Measurements from ENCODE around the gene TFE3.

Gene TFE3

DNA sequence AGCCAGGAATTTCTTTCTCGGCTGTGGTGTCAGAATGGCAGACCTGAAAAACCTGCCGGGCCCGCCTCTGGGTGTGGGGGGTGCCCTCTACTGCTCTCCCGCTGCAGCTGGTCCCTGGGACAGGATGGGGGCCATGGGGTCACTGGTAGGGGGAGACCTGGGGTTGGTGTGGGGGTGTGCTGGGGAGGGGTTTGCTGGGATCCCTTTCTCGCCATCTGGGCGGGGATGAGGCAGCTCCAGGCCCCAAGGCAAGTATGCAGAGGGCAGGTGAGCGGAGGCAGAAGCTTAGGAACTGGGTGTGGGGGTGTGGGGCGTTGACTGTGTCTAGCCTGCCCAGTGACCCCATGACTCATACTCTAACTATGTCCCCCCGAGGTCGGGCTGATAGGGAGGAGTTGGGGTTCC is 16.5 kb upstream of the TFE3 start:
- no peak for DNase-seq

DNA sequence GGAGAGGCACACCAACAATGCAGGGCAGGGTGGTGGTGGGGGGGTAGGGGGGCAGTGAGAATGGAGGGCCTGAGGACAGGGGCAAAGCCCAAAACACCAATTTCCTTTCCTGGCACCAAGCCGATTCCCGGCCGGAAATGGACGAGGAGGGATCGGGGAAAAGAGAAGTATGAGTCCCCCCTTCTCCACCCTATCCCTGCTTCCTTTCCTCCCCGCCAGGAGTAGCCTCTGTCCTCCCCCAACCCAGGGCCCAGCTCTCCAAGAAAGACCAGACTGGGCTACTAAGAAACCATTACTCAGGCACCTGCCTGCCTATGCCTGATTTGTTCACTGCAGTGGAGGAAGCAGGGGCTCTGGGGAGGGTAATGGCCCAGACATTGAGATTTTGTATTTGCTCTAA is 16.0 kb upstream of the TFE3 start:
- no peak for DNase-seq

DNA sequence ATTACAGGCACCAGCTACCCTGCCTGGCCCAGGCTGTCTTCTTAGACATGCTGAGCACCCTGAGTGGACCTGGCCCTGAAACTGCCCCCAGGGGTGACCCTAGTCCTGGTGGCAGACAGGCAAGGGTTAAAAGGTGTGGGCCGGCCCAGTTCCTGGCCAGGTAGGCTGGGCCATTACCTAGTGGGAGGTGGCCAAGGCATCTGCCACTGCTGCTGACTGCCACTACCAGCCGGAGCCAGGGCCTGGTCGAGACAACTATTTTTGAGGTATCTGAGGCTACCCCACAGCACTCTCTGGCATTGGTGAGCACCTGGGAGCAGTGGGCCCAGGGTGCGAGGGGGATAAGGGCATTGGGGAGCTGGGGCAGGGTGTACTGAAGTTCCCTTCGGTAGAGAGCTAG is 15.6 kb upstream of the TFE3 start, which contains the start of gene CCDC120:
TSS of gene CCDC120 (plus strand) at position 206 of the 400 bp plus-strand sequence. CDS start 3,043 bp downstream, outside the sequence.
- no peak for DNase-seq

DNA sequence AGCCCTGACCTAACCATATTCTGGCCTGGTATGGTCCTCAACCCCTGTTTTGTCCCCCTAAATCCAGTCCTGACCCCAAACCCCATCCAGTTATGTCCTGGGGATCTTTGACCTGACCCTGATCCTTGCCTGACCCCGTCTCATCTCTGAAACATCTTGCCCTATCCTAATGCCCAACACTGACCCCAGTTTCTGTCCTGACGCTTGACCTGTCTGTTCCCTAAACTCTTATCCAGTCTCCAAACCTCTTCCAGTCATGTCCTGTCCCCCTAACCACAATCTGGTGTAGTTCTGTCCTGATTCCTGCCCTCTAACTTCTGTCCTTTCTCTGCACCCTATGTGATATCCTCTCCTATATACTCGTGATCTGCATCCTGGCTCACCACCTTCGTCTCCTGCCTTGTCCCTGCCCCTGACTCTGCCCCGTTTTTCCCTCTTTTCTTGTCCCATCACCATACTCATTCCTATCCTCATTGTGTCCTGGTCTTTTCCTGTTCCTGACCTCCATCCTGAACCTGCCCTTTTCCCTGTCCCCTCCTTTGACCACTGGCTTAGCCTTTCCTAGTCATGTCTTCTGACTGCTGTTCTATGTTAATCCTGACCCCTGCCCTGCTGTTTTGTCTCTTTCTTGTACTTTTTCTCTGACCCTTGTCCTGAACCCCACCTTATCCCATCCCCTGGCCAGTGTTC is 11.1 kb upstream of the TFE3 start:
- DNase-seq = no peak

DNA sequence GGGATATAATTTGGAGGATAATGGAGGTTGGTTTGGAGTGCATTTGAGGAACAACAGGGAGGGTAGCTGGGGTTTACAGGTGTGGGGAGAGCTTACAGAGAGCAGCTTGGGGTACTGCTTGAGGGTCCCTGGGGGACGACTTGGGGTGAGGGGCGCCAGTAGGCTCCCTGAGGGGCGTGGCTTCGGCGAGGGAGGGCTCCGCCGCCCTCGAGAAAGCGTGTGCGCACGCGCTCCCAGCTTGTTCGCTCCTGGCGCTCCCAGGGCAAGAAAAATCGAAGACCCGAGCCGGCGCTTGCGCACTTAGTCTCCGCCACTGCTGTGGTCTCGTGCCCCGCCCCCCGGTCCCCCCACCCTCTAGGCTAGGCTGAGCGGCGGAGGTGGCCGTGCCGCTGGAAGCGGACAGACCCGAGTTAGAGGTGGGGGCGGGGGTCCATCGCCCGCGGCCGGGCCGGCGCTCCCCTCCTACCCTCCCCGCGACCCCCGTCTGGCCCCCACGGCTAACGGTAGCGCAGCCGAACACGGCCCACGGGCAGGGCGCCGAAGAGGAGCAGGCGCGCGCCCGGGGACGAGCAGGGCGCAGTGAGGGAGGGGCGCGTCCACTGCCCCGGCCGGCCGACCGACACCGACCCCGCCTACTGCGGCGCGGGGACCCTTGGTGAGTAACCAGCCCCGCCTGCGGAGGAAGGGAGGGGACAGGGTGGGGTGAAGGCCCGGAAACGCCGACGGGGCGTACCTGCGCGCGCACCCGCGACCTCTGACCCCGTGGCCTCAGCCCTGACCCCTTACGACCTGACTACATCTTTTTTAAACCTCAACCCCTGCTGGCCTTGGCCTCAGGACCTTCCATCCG is 10.3 kb upstream of the TFE3 start:
- peak; percentile 78 for DNase-seq

DNA sequence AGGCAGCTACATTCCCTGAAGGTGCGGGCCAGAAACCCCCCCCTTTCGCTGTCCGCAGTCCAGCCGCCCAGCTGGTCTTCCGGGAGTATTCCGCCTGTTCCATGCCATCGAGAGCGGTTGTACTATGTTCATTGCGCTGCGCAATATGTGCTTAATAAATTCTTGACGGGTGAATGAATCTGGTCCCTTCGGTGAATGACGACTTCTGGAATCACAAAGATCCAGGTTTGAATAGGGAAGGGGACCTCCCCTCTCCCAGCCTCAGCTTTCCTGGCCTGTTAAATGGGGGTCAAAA is 777 bp upstream of the TFE3 start:
- no peak for DNase-seq

DNA sequence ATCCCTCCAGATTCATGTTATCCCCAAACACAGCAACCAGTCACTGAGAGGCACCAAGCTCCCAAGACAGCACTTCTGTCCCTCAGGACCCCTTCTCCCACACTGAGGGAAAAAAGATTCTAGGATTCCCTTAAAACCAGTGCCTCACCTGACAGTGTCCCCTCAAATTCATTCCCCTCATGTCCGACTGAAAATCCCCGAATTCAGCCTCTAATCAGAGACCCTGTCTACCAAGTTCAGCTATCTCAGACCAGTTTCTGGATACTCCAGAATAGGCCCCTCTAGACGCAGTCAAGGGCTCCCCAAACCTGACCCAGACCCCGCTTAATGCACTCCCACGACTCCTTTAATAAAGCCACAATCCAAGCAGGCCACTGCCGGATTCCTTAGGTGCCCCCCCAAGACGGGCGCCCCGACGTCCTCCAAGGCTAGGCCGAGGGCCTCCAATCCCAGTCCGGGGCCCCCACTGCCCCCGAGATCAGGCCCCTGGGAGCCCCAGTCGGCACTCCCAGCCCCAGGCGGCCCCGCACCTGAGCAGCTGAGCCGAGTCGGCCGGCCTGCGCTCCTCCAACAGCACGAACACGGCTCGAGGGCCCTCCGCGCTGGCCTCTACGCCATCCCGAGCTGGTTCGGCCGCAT is 457 bp downstream of the TFE3 start:
- no peak for DNase-seq

DNA sequence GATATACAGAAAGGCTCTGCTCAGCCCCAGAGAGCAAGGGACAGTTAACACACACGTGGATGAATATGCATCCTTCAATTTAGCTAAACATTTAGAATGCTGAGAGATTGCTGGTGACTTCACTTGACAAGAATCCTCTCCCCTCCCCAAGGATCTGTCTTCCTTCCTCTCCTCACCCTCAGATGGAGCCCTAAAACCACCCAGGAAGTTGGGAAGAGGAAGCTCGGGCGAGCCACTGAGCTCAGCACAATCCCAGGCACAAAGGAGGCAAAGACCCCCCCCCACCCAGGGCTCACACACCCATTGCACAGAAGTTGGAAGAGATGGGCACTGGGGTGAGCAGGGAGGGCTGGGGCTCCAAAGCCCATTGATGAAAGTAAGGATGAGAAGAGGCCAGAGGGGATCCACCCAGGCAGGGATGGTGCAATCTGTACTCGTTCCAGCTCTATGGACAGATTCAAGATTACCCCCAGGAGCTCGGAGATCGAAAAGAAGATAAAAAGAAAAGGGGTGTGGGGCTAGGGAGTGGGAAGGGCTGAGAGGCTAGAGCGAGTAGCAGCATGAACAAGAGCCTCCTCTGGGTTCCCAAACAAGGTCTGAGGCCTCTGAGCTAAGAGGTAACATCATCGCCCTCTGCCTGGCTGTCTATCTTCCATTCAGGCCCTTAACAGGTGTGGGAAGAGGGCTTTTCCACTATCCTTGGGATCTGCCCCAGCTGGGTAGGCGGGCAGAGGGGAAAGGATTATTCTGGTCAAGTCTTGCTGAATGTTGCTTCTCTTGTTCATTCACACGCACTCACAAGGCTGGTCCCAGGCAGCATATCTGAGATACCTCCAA is 1.2 kb downstream of the TFE3 start:
- peak; percentile 8 for DNase-seq

DNA sequence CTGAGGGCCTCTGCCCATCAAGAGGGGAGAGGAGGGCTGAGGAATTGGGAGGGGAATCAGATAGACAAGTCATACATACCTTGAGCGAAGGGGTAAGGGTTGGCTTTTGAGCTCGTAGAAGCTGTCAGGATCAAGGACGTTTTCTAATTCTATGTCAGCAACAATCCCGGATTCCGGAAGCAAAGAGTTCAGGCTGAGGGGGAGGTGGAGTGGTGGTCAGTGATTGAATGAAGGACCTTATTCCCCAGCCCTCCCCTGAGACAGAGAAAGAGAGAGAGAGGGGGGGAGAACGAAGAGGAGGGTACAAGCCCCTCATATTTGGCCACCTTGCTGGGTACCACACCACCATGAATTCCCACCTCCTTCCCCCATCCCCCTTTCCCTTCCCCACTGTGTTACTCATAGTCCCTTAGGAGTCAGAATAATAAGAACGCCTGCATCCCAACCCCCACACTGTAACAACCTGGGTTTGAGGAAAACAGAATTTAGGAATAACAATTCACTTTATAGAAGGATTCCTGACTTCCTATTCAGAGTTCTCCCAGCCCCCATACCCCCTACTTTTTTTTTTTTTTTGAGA is 2.7 kb downstream of the TFE3 start:
- no peak for DNase-seq

DNA sequence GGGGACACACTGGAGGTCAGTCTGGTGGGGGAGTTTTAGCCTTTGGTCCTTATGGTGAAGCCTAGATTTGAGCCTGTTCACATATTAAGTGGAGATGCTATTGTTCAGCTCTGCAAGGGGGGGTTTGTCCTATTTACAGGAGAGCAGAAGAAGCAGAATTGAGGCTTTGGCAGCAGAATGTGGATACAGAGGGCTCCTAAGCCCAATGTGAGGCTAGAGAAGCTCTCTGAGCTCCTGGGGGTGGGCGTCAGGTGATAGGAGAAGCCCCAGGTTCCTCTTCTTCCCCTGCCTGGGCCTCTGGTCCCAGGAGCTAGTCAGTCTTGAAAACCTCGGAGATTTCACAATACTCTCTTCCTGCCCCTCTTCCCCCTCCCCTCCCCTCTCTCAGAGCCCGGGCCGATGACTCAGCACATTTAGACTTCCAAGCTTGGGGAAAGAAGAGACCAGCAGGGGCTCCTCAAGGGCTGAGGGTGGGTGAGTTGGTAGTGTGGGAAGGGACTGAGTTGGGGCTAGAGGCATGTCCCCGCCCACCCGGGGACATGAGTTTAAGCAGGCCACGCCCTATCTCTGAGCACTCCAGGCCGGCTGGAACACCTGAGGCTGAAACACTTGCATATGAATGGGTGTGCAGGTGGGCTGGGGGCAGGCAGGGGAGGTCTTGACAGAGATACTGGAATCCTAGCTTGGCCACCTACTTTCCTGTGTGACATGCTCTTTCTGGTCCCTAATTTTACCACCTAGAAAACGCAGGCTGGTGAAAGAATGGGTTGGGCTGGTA is 3.4 kb downstream of the TFE3 start:
- DNase-seq = peak; percentile 62

DNA sequence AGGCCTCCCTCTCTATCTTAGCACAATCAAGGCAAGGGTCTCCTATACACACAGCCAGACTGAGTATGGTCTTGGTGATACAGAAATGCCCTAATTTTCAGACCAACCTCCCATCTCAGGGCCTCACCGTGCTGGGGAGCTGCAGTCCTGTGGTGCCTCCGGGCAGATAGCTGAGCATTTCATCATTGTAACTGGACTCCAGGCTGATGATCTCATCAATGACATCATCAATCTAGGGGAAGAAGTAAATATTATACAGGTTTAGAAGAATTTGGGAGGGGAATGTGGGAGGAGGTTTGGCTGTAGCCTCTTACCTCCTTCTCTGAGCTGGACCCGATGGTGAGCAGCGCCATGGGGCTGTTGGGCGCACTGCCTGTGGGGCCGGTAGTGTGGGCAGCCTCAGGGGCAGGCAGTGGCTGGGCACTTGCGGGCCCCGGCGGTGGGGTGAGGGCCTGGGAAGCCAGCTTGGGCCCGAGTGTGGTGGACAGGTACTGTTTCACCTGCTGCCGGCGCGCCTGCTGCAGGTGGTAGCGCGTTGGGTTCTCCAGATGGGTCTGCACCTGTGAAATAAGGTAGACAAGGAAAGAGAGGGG is 5.2 kb downstream of the TFE3 start:
- DNase-seq = no peak

DNA sequence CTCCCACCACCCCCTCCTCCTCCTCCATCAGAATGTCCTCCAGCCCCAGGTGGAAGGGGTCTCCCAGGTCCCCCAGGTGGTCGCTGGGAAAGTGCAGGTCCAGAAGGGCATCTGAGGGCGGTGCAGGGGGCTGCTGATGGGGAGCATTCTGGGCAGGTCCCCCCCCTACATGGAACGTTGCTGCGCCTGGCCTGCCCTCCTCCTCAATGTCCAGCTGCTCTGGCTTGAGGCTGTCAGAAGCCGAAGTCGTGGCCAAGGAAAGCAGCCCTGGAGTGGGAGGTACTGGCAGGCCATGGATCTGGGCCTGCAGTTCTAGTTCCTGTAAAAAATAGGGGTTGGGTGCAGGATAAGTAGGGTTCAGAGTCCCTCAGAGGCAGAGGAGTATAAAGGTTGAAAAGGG is 12.9 kb downstream of the TFE3 start:
- no peak for DNase-seq

DNA sequence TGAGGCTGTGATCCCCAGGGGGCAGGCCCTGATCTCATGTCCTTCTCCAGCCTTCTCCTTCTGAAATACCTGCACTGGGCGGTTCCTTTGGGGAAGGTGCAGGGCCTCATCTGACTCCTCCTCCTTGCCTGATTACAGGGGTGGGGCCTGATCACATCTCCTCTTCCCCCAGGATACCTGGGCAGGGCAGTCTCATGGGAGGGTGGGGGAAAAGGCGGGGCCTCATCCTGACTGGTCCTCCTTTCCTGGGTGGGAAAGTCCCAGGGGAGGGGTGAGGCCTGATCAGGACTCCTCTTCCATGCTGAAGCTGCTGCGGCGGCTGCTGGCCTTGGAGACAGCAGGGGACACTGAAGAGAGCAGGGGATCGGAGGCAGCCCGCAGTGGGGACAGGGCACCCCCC is 13.3 kb downstream of the TFE3 start:
- no peak for DNase-seq

DNA sequence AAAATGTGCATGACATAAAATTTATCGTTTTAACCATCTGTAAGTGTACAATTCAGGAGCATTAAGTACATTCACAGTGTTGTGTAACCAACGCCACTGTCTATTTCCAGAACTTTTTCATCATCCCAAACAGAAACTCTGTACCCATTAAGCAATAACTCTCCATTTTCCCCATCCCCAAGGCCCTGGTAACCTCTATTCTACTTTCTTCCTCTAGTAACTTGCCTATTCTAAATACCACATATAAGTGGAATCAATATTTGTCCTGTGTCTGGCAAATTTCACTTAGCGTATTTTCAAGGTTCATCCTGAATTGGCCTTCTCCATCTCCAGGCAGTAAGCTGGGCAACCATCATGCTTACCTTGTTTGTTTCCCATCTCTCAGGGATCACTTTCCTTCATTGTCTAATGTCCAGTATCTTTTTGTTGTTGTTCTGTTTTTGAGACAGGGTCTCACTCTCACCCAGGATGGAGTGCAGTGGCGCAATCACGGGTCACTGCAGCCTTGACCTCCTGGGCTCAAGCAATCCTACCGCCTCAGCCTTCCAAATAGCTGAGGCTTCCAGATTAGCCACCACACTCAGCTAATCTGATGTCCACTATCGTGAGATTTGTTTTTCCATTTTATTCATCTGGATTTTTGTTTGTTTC is 23.4 kb downstream of the TFE3 start:
- DNase-seq = no peak

DNA sequence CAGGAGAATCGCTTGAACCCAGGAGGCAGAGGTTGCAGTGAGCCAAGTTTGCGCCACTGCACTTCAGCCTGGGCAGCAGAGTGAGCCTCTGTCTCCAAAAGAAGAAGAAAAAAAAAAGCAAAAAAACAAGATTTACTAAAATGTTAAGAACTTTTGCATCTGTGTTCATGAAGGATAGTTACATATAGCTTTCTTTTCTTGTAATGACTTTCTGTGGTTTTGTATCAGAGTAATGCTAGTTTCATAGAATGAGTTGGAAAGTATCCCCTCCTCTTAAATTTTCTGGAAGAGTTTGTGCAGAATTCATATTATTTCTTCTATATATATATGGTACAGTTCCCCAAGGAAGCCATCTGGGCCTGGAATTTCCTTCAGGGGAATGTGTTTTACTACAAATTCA is 24.1 kb downstream of the TFE3 start:
- DNase-seq = no peak

DNA sequence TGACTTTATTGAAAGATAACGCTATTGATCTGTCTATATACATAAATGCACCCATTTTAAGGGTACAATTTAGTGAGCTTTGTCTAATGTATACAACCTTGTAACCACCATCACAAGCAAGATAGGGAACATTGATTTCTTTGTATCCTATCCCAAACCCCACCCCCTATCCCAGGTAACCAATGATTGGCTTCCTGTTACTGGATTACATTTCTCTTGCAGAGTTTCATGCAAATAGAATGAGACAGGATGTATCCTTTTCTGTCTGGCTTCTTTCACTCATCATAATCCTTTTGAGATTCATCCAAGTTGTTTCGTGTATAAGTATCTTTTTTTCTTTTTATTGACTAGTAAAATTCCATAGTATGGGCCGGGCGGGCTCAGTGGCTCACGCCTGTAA is 39.5 kb downstream of the TFE3 start:
- no peak for DNase-seq

DNA sequence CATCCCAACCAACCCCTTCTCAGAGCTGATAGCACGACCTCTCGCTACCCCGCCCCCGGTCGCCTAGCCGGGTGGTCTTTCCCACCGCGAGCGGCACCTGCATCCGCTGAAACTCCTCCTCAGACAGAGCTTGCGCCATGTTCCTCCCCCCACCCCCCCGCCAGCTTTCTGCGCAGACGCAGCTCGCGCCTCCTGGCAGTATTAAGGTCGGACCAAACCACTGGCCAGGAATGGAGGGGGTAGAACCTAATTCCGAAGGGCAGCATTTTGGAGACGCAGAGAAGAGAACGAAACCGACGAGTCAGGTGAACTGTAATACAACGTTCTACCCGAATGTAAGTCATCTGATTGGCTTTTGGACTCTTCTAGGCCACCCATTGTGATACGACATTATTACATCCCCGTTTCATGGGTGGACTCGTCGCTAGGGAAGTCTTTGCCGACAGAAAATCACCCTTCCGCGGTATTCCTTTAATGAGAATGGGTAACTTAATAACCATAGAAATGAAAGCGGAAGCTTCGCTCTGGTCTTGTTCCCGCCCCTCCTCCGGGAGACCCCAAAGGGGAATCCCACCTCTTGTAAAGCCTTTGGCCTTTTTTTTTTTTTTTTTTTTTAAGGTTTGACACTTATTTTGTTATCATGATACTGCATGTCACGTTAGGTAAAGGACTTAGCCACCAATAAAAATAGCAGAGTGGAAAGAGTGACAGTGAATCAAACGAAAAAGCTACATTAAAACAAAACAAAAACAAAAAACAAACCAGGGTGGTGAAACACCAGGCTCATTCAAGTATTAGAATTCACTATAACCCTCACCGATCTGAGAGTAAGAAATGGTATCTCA is 40.8 kb downstream of the TFE3 start, which contains the start of gene GRIPAP1:
TSS of gene GRIPAP1 (minus strand) at position 174 of the 845 bp plus-strand sequence. CDS start at position 139, 35 bp downstream.
- peak; percentile 90 for DNase-seq

DNA sequence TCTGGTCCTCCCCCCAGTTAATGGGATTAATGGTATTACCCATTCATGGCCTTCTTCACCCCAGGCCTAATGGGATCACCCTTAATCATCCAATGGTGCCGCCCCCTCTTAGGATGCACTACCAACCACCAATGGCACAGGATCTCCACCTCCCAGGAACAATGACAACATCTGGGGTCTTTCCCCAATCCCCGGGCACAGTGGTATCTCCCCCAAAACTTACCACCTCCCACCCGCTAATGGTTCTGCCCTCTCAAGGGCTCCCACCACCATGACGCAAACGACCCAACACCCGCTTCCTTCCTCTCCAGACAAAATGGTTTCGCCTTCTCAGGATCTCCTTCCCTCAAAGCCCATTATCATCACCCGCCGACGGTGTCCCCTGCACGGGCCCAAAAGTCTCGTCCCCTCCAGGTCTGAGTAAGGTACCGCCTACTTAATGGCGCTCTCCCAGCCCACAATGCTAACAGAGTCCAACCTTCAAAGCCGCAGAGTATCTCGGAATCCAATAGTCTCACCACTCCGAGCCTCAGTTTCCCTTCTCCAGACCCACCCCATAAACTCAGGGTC is 41.6 kb downstream of the TFE3 start:
- DNase-seq = peak; percentile 80

DNA sequence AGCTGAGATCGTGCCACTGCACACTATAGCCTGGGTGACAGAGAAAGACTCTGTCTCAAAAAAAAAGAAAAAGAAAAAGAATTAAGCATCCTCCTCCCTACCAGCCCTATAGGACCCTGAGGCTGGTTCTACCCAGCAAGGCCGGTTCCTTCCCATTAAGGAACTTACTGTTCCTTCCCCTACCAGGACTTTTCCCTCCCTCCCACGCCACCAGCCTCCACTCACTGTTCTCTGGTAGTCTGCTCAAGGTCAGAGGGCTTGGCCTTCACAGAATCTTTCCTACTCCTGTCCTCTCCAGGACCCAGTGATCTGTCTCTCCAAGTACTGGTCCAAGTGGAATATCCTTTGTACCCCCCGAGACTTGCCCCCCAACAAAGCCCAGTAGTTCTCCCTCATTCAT is 42.5 kb downstream of the TFE3 start:
- no peak for DNase-seq

DNA sequence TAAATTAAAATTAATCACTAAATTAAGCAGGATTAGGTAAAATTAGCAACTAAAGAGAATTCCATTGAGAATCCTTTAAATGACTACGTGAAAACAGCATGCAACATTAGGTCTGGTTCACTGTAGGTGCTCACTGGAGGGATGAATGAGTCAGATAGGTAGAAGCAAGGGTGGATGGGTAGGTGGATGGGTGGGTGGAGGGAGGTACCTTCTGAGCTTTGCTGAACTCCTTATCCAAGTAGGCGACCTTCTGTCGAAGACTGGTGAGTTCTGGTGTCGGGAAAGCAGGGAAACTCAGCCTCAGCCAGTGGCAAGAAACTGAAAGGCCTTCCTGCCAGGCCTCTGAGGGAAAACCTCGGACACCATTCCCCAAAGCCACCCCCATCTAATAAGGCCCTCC is 44.1 kb downstream of the TFE3 start:
- DNase-seq = no peak
